ENCODE results near the gene MBOAT7.

DNA sequence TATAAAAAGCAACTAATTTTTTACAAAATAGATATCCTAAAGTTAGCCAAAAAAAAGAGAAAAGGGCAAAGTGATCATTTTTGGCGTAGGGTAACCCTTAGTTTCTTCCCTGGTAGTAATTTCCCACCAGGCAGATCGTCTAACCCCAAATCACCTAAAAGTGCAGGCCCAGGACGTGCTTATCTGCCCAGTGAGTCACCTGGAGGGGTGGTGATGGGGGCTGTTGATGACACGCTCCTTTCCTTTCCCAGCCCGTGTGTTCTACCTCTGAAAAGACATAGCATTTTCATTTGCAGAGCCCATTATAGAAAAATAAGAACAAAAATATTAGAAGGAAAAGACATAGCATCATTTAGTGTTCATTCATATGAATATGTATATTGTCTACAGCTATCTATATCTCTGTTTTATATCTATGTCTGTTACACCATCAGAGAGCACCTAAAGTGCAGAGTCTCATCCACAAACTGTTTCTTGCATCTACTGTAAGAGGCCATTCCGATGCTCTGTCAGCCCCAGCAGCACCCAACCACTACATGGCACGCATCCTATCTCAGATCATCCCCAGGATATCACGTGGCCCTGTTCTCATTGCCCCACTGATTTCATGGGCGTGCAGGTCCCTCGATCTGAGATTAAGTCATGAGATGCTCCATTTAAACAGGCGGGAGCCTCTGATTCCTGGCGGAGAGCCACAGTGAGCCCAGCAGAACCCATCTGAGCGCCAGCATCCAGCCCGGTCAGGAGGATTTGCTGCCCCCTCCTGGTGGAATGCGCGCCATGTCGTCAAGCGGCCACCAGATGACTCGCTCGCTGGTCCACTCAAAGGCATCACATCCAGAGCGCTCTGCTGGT is 41.9 kb upstream of the MBOAT7 start:
- TF ChIP-seq, protein P1, sequence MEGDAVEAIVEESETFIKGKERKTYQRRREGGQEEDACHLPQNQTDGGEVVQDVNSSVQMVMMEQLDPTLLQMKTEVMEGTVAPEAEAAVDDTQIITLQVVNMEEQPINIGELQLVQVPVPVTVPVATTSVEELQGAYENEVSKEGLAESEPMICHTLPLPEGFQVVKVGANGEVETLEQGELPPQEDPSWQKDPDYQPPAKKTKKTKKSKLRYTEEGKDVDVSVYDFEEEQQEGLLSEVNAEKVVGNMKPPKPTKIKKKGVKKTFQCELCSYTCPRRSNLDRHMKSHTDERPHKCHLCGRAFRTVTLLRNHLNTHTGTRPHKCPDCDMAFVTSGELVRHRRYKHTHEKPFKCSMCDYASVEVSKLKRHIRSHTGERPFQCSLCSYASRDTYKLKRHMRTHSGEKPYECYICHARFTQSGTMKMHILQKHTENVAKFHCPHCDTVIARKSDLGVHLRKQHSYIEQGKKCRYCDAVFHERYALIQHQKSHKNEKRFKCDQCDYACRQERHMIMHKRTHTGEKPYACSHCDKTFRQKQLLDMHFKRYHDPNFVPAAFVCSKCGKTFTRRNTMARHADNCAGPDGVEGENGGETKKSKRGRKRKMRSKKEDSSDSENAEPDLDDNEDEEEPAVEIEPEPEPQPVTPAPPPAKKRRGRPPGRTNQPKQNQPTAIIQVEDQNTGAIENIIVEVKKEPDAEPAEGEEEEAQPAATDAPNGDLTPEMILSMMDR (IDR thresholded peaks at IDR 0.05) = peak; percentile 83 to 96 (median 92)
- no peak for TF ChIP-seq POLR2A (IDR thresholded peaks at IDR 0.05)

Data from body of pancreas (tissue), 4 donors.